Panc1 (cell line): Measurements from ENCODE around the gene SMG6.

Experiments
- CTCF ChIP-seq: fragments of 450-650 bp; IDR thresholded peaks from 2 replicates; pipeline ENCODE4 v1.5.1; 2017; ENCODE audit warnings: mild to moderate bottlenecking
- POLR2AphosphoS5 ChIP-seq: IDR thresholded peaks from 2 replicates; pipeline ENCODE4 v1.6.1; 2012; ENCODE audit warnings: mild to moderate bottlenecking, low read depth, low read length, moderate library complexity
- REST ChIP-seq, 2 experiments: IDR thresholded peaks; 2 replicates each; pipeline ENCODE4 v1.6.1; 2011 to 2012; ENCODE audit warnings: low read depth in 2 of 2, control low read depth in 1 of 2, low read length in 1 of 2, mild to moderate bottlenecking in 1 of 2, moderate library complexity in 1 of 2; ENCODE audit not compliant: insufficient read depth in 1 of 2
- SIN3A ChIP-seq: IDR thresholded peaks from 2 replicates; pipeline ENCODE4 v1.6.1; 2012; ENCODE audit warnings: low read depth, mild to moderate bottlenecking, low read length, moderate library complexity, borderline replicate concordance; ENCODE audit not compliant: insufficient read depth

GRCh38 chr17:2266865-2267228, 36.7 kb downstream of the SMG6 start:
- TF ChIP-seq CTCF (no peak), SIN3A (no peak), REST (IDR thresholded peaks at IDR 0.05; ENCODE audit: insufficient read depth in 1 of 2, low read depth in 2 of 2, low read length in 1 of 2) (no peak), POLR2AphosphoS5 (no peak)
